GM12878 (cell line): ENCODE results near the gene SLX4IP. TPM values are rescaled to one million over a fixed set of nuclear protein-coding genes. Genes with fewer than 3 reads are reported as not detected.

Experiments
- ATAC-seq: fragments of 200-7000 bp; cut with Tn5 transposase; 3 replicates; pipeline ENCODE4 v1.9.1; 2020; ENCODE audit warnings: mild to moderate bottlenecking, moderate library complexity
- BruUV-seq: library from RNA; stranded (reverse); fragments of 400-500 nt; replicated peaks from 2 replicates; lab custom pipeline; 2021; lab: Mats Ljungman, UMichigan
- CTCF ChIA-PET: fragments of 300-600 bp; sonication (Branson Sonifier 250); formaldehyde crosslinking; extraction: SDS; loops from one replicate; lab custom pipeline; 2021; ENCODE audit warnings: inconsistent platforms; lab: Yijun Ruan, JAX
- POLR2A ChIA-PET: fragments of 350-600 bp; formaldehyde crosslinking; extraction: SDS; loops from one replicate; lab custom pipeline; 2021; ENCODE audit warnings: inconsistent platforms; lab: Charles Lee
- RAD21 ChIA-PET: fragments of 300-600 bp; sonication (Branson Sonifier 250); formaldehyde crosslinking; loops from one replicate; lab custom pipeline; 2023; ENCODE audit warnings: antibody characterized with exemption; ENCODE audit not compliant: unreplicated experiment; lab: Charles Lee
- SMC1A ChIA-PET: fragments of 300-600 bp; sonication (Branson Sonifier 250); formaldehyde crosslinking; loops from one replicate; lab custom pipeline; 2023; ENCODE audit not compliant: unreplicated experiment, uncharacterized antibody; lab: Charles Lee
- DNase-seq: peaks from one replicate; pipeline ENCODE4 v3.0.0-alpha.2; 2011; ENCODE audit warnings: low read depth, low spot score
- FAIRE-seq: peaks from 3 replicates; lab custom pipeline; 2011; peaks lifted over from hg19 to GRCh38; lab: Jason Lieb, UNC
- H2AFZ ChIP-seq: 2 replicates; pipeline ENCODE4 v1.6.0; 2011; ENCODE audit warnings: low read depth, low read length, control low read depth; ENCODE audit not compliant: control insufficient read depth
- H3K27ac ChIP-seq: 2 replicates; pipeline ENCODE4 v1.5.1; 2011; ENCODE audit warnings: control low read depth; ENCODE audit not compliant: control insufficient read depth, insufficient read depth
- H3K27me3 ChIP-seq, 2 experiments: replicated peaks in 1 of 2; 2 replicates each; pipeline versions ENCODE4 v1.6.0 to v1.6.1; 2011; ENCODE audit warnings: low read length in 1 of 2; ENCODE audit not compliant: control insufficient read depth in 2 of 2, insufficient read depth in 2 of 2
- H3K36me3 ChIP-seq, 2 experiments: 2 replicates each; pipeline ENCODE4 v1.5.1; 2011; ENCODE audit warnings: low read length in 1 of 2; ENCODE audit not compliant: control insufficient read depth in 2 of 2, insufficient read depth in 2 of 2
- H3K4me1 ChIP-seq: 2 replicates; pipeline ENCODE4 v1.6.1; 2011; ENCODE audit warnings: mild to moderate bottlenecking, low read length, moderate library complexity, mixed read lengths; ENCODE audit not compliant: control insufficient read depth, insufficient read depth
- H3K4me2 ChIP-seq: 2 replicates; pipeline ENCODE4 v1.6.0; 2011; ENCODE audit warnings: control low read depth; ENCODE audit not compliant: control insufficient read depth, insufficient read depth
- H3K4me3 ChIP-seq: fragments of 200-600 bp; sonication (generic); 2 replicates; pipeline ENCODE4 v1.5.1; 2016
- H3K79me2 ChIP-seq: 2 replicates; pipeline ENCODE4 v1.6.0; 2011; ENCODE audit warnings: low read length; ENCODE audit not compliant: control insufficient read depth, insufficient read depth
- H3K9ac ChIP-seq: 2 replicates; pipeline ENCODE4 v1.8.0; 2011; ENCODE audit warnings: low read length, control low read depth, mixed read lengths; ENCODE audit not compliant: control insufficient read depth, insufficient read depth
- H3K9me3 ChIP-seq: replicated peaks from 3 replicates; pipeline ENCODE4 v1.5.1; 2011; ENCODE audit warnings: mild to moderate bottlenecking, low read length; ENCODE audit not compliant: control insufficient read depth, insufficient read depth
- H4K20me1 ChIP-seq: 2 replicates; pipeline ENCODE4 v1.6.0; 2011; ENCODE audit not compliant: control insufficient read depth, insufficient read depth
- CBX5 ChIP-seq: sonication (generic); IDR thresholded peaks from 2 replicates; pipeline ENCODE4 v1.6.1; 2016; ENCODE audit warnings: low read depth, moderate library complexity, mild to moderate bottlenecking, inconsistent platforms
- E2F8 ChIP-seq: fragments of 450-650 bp; IDR thresholded peaks from 2 replicates; pipeline ENCODE4 v1.6.1; 2018; ENCODE audit warnings: mild to moderate bottlenecking, low read depth, moderate library complexity; ENCODE audit not compliant: partially characterized antibody
- GABPA ChIP-seq: IDR thresholded peaks from 2 replicates; pipeline ENCODE4 v1.6.1; 2014; ENCODE audit warnings: antibody characterized with exemption, low read depth, mild to moderate bottlenecking, inconsistent platforms
- HDGF ChIP-seq: fragments of 450-650 bp; IDR thresholded peaks from 2 replicates; pipeline ENCODE4 v1.6.1; 2016; ENCODE audit warnings: antibody characterized with exemption
- IRF3 ChIP-seq: fragments of 450-650 bp; IDR thresholded peaks from 2 replicates; pipeline ENCODE4 v1.6.1; 2014; ENCODE audit warnings: mild to moderate bottlenecking
- MTA2 ChIP-seq: fragments of 450-650 bp; IDR thresholded peaks from 2 replicates; pipeline ENCODE4 v1.6.1; 2016; ENCODE audit warnings: low read depth, mild to moderate bottlenecking, moderate library complexity
- NR2F1 ChIP-seq: fragments of 450-650 bp; conservative IDR thresholded peaks from 2 replicates; pipeline ENCODE4 v1.6.1; 2017; ENCODE audit warnings: mild to moderate bottlenecking
- SPI1 ChIP-seq: IDR thresholded peaks from 2 replicates; pipeline ENCODE4 v1.6.1; 2011; ENCODE audit warnings: low read depth, mild to moderate bottlenecking, low read length, moderate library complexity, borderline replicate concordance; ENCODE audit not compliant: insufficient read depth
- USF1 ChIP-seq: IDR thresholded peaks from 2 replicates; pipeline ENCODE4 v1.6.1; 2011; ENCODE audit warnings: borderline replicate concordance, low read depth, mild to moderate bottlenecking, moderate library complexity, mixed read lengths, low read length; ENCODE audit not compliant: insufficient read depth; ENCODE audit errors: extremely low read length
- ZNF687 ChIP-seq: fragments of 450-650 bp; IDR thresholded peaks from 2 replicates; pipeline ENCODE4 v1.6.1; 2017; ENCODE audit warnings: mild to moderate bottlenecking, moderate library complexity
- ZSCAN29 ChIP-seq: fragments of 450-650 bp; IDR thresholded peaks from 2 replicates; pipeline ENCODE4 v1.6.1; 2017; ENCODE audit warnings: mild to moderate bottlenecking, moderate library complexity
- WGBS: methylation state at CpG from one replicate; pipeline ENCODE4 v1.1.6; 2016; ENCODE audit warnings: low lambda C conversion rate; ENCODE audit not compliant: insufficient replicate concordance, insufficient coverage; ENCODE audit errors: missing lambda C conversion rate; 5-methylcytosine and 5-hydroxymethylcytosine counted together
- in situ Hi-C: fragments of 300-500 bp; cut with MboI; formaldehyde crosslinking; loops from 9 replicates; pipeline ENCODE4 v1.14.3; 2018; ENCODE audit warnings: mixed read lengths
- intact Hi-C: fragments of 100-400 bp; cut with micrococcal nuclease; formaldehyde crosslinking; loops from one replicate; pipeline ENCODE4 v1.14.2; 2022; ENCODE audit not compliant: unreplicated experiment
- polyA plus RNA-seq, 11 experiments: library from polyadenylated mRNA; depleted of rRNA in 4 of 11; unstranded in 6 of 11; stranded (reverse) in 5 of 11; fragments of >200 nt; fragmentation: Nextera tagmentation in 4 of 11; fragmentation: Illumina TruSeq in 1 of 11; extraction: Ambion mirVana in 4 of 11; extraction: Trizol in 1 of 11; gene quantifications; 1 replicate in 1 of 11; 2 replicates in 10 of 11; pipeline versions ENCODE4 v1.2.1 to v1.2.3, GENCODE V29; 2011 to 2016; ENCODE audit warnings: inconsistent platforms in 2 of 11, missing spikeins in 2 of 11, low read depth in 1 of 11
- total RNA-seq, 4 experiments: library from RNA; depleted of rRNA in 3 of 4; stranded (reverse); fragments of >200 nt in 3 of 4; fragmentation: Illumina TruSeq in 1 of 4; extraction: Trizol in 1 of 4; gene quantifications; 2 replicates each; pipeline versions ENCODE4 v1.2.1 to v1.2.3, GENCODE V29; 2013 to 2021

Gene SLX4IP
- total and polyA plus RNA-seq, 10 of the 15 experiments (the other 5 are each of a cell fraction or from before 2014, with no cell fraction given): 2.2 to 11.0 (median 6.3) TPM

- no peak for FAIRE-seq
- ATAC-seq: no peak
- ChIA-PET SMC1A (interaction anchor here (0.9 to 4.9 kb wide), 5 partner anchors 9 to 445 kb away, joined by 3 to 43 read pairs (median 3); no protein-coding TSS in a partner anchor), RAD21 (no interaction called here), CTCF (interaction anchor here (0.8 to 5.1 kb wide), 3 partner anchors 42 to 107 kb away, joined by 5 to 50 read pairs (median 24); no protein-coding TSS in a partner anchor), POLR2A (interaction anchor here (0.5 kb wide), 1 partner anchor 110 kb away, joined by 3 read pairs; no protein-coding TSS in a partner anchor)
- Histone ChIP-seq H3K27me3 (no peaks in the 10 kb centered on the region), H4K20me1 (no peaks in the 10 kb centered on the region), H3K9ac (no peak overlapping the region), H3K9me3 (no peaks in the 10 kb centered on the region), H3K4me2 (no peak overlapping the region), H3K36me3 (0 out of 4 replicates have a peak, but pooled peaks cover 0 to 4% of the 10 kb centered on the region in 2 experiments), H3K27ac (no peak overlapping the region), H3K4me1 (peaks cover 5% of the 10 kb centered on the region), H3K4me3 (no peak overlapping the region), H3K79me2 (no peaks in the 10 kb centered on the region), H2AFZ (no peak overlapping the region)
- BruUV-seq: no TSS peak
- WGBS: 97% methylated on average over 2 of the region's 2 CpGs
- no peak for DNase-seq
- in situ Hi-C loops: loop anchor here (10.0 kb wide), 1 partner anchor 809 kb away; no protein-coding TSS in a partner anchor
- intact Hi-C loops: no loop called here
- TF ChIP-seq MTA2: 0 out of 2 replicates have a peak, but pooled peaks have one; percentile 10
- TF ChIP-seq HDGF: no peak
- peak; percentile 49; the same call in 1 of the 2 replicates for TF ChIP-seq SPI1
- TF ChIP-seq ZSCAN29: no peak
- no peak for TF ChIP-seq CBX5
- no peak for TF ChIP-seq GABPA
- no peak for TF ChIP-seq E2F8
- TF ChIP-seq USF1: no peak
- TF ChIP-seq IRF3: no peak
- TF ChIP-seq NR2F1: no peak
- no peak for TF ChIP-seq ZNF687
These were observed 11.4 kb upstream of the SLX4IP start for GRCh38 chr20:10423735-10424134.
